ENCODE measurements around the gene SLMAP.

DNA sequence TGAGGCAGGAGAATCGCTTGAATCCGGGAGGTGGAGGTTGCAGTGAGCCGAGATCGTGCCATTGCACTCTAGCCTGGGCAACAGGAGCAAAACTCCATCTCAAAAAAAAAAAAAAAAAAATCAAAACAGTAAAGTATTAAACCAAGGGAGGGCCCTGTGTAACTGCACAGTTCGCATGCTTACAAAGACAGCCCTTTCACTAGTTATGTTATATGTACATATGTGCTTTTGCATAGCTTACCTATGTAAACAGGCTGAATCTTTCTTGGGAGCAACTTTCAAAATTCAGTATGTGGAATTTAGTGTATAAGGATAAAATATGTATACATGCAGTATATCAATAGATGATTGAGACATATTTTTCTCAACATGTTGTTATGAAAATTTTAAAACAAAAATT, 16.1 kb upstream of the SLMAP start:
- TF ChIP-seq, protein P1, sequence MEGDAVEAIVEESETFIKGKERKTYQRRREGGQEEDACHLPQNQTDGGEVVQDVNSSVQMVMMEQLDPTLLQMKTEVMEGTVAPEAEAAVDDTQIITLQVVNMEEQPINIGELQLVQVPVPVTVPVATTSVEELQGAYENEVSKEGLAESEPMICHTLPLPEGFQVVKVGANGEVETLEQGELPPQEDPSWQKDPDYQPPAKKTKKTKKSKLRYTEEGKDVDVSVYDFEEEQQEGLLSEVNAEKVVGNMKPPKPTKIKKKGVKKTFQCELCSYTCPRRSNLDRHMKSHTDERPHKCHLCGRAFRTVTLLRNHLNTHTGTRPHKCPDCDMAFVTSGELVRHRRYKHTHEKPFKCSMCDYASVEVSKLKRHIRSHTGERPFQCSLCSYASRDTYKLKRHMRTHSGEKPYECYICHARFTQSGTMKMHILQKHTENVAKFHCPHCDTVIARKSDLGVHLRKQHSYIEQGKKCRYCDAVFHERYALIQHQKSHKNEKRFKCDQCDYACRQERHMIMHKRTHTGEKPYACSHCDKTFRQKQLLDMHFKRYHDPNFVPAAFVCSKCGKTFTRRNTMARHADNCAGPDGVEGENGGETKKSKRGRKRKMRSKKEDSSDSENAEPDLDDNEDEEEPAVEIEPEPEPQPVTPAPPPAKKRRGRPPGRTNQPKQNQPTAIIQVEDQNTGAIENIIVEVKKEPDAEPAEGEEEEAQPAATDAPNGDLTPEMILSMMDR (IDR thresholded peaks at IDR 0.05): no peak
- TF ChIP-seq MAFK (IDR thresholded peaks at IDR 0.05; ENCODE audit: partially characterized antibody) (no peak), NPAS2 (CRISPR knock-in tag; IDR thresholded peaks at IDR 0.05; ENCODE audit: borderline replicate concordance) (no peak)
